Vagina (tissue), 2 donors: Measurements from ENCODE around the gene NAA16.

Experiments used
- CTCF ChIP-seq, 3 experiments: fragments of 450-650 bp in 2 of 3; fragments of 200-600 bp in 1 of 3; sonication (generic) in 1 of 3; IDR thresholded peaks; one replicate each; pipeline ENCODE4 v1.5.1; 2017 to 2019; ENCODE audit warnings: antibody characterized with exemption in 3 of 3, mild to moderate bottlenecking in 2 of 3, moderate library complexity in 2 of 3
- POLR2AphosphoS5 ChIP-seq, 2 donors: sonication (generic); formaldehyde crosslinking; IDR thresholded peaks; one replicate each; pipeline ENCODE4 v1.9.0; 2017; ENCODE audit warnings: antibody characterized with exemption in 2 of 2, mild to moderate bottlenecking in 2 of 2, low read depth in 1 of 2; ENCODE audit not compliant: insufficient read depth in 1 of 2

- no peak for TF ChIP-seq POLR2AphosphoS5 (IDR thresholded peaks at IDR 0.05; ENCODE audit: insufficient read depth in 1 of 2, low read depth in 1 of 2)
- TF ChIP-seq CTCF (IDR thresholded peaks at IDR 0.05) = no peak
Measured at GRCh38 chr13:41354416-41354815, 43.3 kb downstream of the NAA16 start.
